H9 (cell line): Measurements from ENCODE around the gene SCGB3A2. TPM values are rescaled to one million over a fixed set of nuclear protein-coding genes. Genes with fewer than 3 reads are reported as not detected.

Experiments
- DNase-seq: peaks from one replicate; pipeline ENCODE4 v3.0.0-alpha.2; 2017
- H2AFZ ChIP-seq: one replicate; pipeline ENCODE4 v1.6.1; 2013; ENCODE audit warnings: mild to moderate bottlenecking, low read length, control low read depth, moderate library complexity
- H2AK5ac ChIP-seq: 2 replicates; pipeline ENCODE4 v1.6.1; 2013; ENCODE audit warnings: low read length, control low read depth, mixed read lengths; ENCODE audit not compliant: insufficient read length
- H2BK120ac ChIP-seq: one replicate; pipeline ENCODE4 v1.6.1; 2013; ENCODE audit warnings: low read depth, mild to moderate bottlenecking, low read length, control low read depth, inconsistent platforms; ENCODE audit not compliant: poor library complexity, severe bottlenecking
- H2BK12ac ChIP-seq: 2 replicates; pipeline ENCODE4 v1.6.1; 2013; ENCODE audit warnings: low read length, control low read depth, mixed read lengths, low read depth; ENCODE audit not compliant: insufficient read length
- H2BK15ac ChIP-seq: 2 replicates; pipeline ENCODE4 v1.6.1; 2013; ENCODE audit warnings: low read depth, low read length, control low read depth
- H2BK20ac ChIP-seq: one replicate; pipeline ENCODE4 v1.6.1; 2013; ENCODE audit warnings: low read depth, mild to moderate bottlenecking, low read length, control low read depth, inconsistent platforms; ENCODE audit not compliant: poor library complexity, severe bottlenecking
- H2BK5ac ChIP-seq: 2 replicates; pipeline ENCODE4 v1.6.1; 2013; ENCODE audit warnings: low read length, control low read depth, mixed read lengths; ENCODE audit not compliant: insufficient read length
- H3K14ac ChIP-seq: 2 replicates; pipeline ENCODE4 v1.6.1; 2013; ENCODE audit warnings: low read length, control low read depth; ENCODE audit not compliant: insufficient read depth
- H3K18ac ChIP-seq: 2 replicates; pipeline ENCODE4 v1.6.1; 2013; ENCODE audit warnings: low read depth, mild to moderate bottlenecking, mixed read lengths, low read length, control low read depth; ENCODE audit not compliant: insufficient read length
- H3K23ac ChIP-seq: 2 replicates; pipeline ENCODE4 v1.6.1; 2013; ENCODE audit warnings: low read length, control low read depth, mixed read lengths, low read depth; ENCODE audit not compliant: insufficient read length
- H3K23me2 ChIP-seq: 2 replicates; pipeline ENCODE4 v1.6.1; 2013; ENCODE audit warnings: low read depth, mild to moderate bottlenecking, mixed read lengths, low read length, control low read depth; ENCODE audit not compliant: insufficient read length, poor library complexity, severe bottlenecking
- H3K27ac ChIP-seq: 2 replicates; pipeline ENCODE4 v1.5.1; 2013; ENCODE audit warnings: low read length, control low read depth, mixed read lengths, low read depth; ENCODE audit not compliant: insufficient read length
- H3K27me3 ChIP-seq: 2 replicates; pipeline ENCODE4 v1.6.1; 2013; ENCODE audit warnings: low read length, control low read depth, inconsistent platforms; ENCODE audit not compliant: insufficient read depth
- H3K4ac ChIP-seq: 2 replicates; pipeline ENCODE4 v1.6.1; 2013; ENCODE audit warnings: low read depth, mild to moderate bottlenecking, control low read depth, inconsistent platforms, low read length, moderate library complexity
- H3K4me1 ChIP-seq: 2 replicates; pipeline ENCODE4 v1.6.1; 2013; ENCODE audit warnings: low read length, control low read depth, inconsistent platforms; ENCODE audit not compliant: insufficient read depth
- H3K4me2 ChIP-seq: 2 replicates; pipeline ENCODE4 v1.6.1; 2013; ENCODE audit warnings: low read length, control low read depth, mixed read lengths; ENCODE audit not compliant: insufficient read length, insufficient read depth
- H3K56ac ChIP-seq: 2 replicates; pipeline ENCODE4 v1.6.1; 2013; ENCODE audit warnings: low read depth, mild to moderate bottlenecking, mixed read lengths, low read length, control low read depth; ENCODE audit not compliant: insufficient read length
- H3K79me1 ChIP-seq: 2 replicates; pipeline ENCODE4 v1.6.1; 2013; ENCODE audit warnings: low read depth, mild to moderate bottlenecking, moderate library complexity, low read length, control low read depth, inconsistent platforms; ENCODE audit not compliant: insufficient read depth, poor library complexity, severe bottlenecking
- H3K79me2 ChIP-seq: 2 replicates; pipeline ENCODE4 v1.6.1; 2013; ENCODE audit warnings: low read length, control low read depth, inconsistent platforms; ENCODE audit not compliant: insufficient read depth
- H3K9ac ChIP-seq: 2 replicates; pipeline ENCODE4 v1.6.1; 2013; ENCODE audit warnings: low read length, control low read depth, mixed read lengths; ENCODE audit not compliant: insufficient read length; ENCODE audit errors: extremely low read depth
- H3K9me3 ChIP-seq: one replicate; pipeline ENCODE4 v1.6.1; 2013; ENCODE audit warnings: low read depth, low read length, inconsistent platforms; ENCODE audit not compliant: control insufficient read depth
- H3T11ph ChIP-seq: one replicate; pipeline ENCODE4 v1.6.1; 2013; ENCODE audit warnings: mild to moderate bottlenecking, low read length, control low read depth, inconsistent platforms
- H4K20me1 ChIP-seq: one replicate; pipeline ENCODE4 v1.6.1; 2013; ENCODE audit not compliant: control insufficient read depth, insufficient read length, insufficient read depth
- H4K5ac ChIP-seq: 2 replicates; pipeline ENCODE4 v1.6.1; 2013; ENCODE audit warnings: low read depth, mild to moderate bottlenecking, mixed read lengths, low read length, control low read depth; ENCODE audit not compliant: insufficient read length
- H4K8ac ChIP-seq: replicated peaks from 2 replicates; pipeline ENCODE4 v1.6.1; 2013; ENCODE audit warnings: low read length, control low read depth, mixed read lengths, low read depth; ENCODE audit not compliant: insufficient read length
- H4K91ac ChIP-seq: 2 replicates; pipeline ENCODE4 v1.6.1; 2013; ENCODE audit warnings: low read depth, mild to moderate bottlenecking, moderate library complexity, mixed read lengths, low read length, control low read depth; ENCODE audit not compliant: insufficient read length
- H3K27ac Mint-ChIP-seq, 3 experiments: 2 replicates in 2 of 3; 3 replicates in 1 of 3; pipeline ENCODE4 v1.8.0; 2020 to 2021; ENCODE audit warnings: mixed read lengths in 3 of 3, mild to moderate bottlenecking in 1 of 3, moderate library complexity in 1 of 3
- H3K27me3 Mint-ChIP-seq: 2 replicates; pipeline ENCODE4 v1.8.0; 2021; ENCODE audit warnings: low read depth, mild to moderate bottlenecking, moderate library complexity, mixed read lengths
- H3K36me3 Mint-ChIP-seq, 3 experiments: 2 replicates in 2 of 3; 3 replicates in 1 of 3; pipeline ENCODE4 v1.8.0; 2020 to 2021; ENCODE audit warnings: low read depth in 3 of 3, mixed read lengths in 3 of 3; ENCODE audit not compliant: insufficient read depth in 1 of 3
- H3K4me1 Mint-ChIP-seq, 2 experiments: 2 replicates each; pipeline ENCODE4 v1.8.0; 2020; ENCODE audit warnings: mixed read lengths in 2 of 2
- H3K4me3 Mint-ChIP-seq, 2 experiments: 2 replicates in 1 of 2; 3 replicates in 1 of 2; pipeline ENCODE4 v1.8.0; 2020 to 2021; ENCODE audit warnings: mild to moderate bottlenecking in 2 of 2, mixed read lengths in 2 of 2, moderate library complexity in 1 of 2
- H3K9me3 Mint-ChIP-seq, 2 experiments: 2 replicates in 1 of 2; 3 replicates in 1 of 2; pipeline ENCODE4 v1.8.0; 2020; ENCODE audit warnings: mild to moderate bottlenecking in 2 of 2, mixed read lengths in 2 of 2, moderate library complexity in 1 of 2
- WGBS: extraction: QIAGEN DNeasy Blood & Tissue Kit; methylation state at CpG from one replicate; pipeline ENCODE4 v1.1.7; 2013; ENCODE audit warnings: missing lambda C conversion rate, low lambda C conversion rate, mixed read lengths; ENCODE audit not compliant: insufficient read length; ENCODE audit errors: extremely low coverage; 5-methylcytosine and 5-hydroxymethylcytosine counted together
- total RNA-seq: library from RNA; stranded (reverse); gene quantifications from 2 replicates; pipeline ENCODE4 v1.2.1, GENCODE V29; 2021
- TF ChIP-seq, protein P1 (sequence below): fragments of 200-600 bp; sonication (generic); conservative IDR thresholded peaks from 3 replicates; pipeline ENCODE4 v1.8.0; 2021; ENCODE audit warnings: antibody characterized with exemption, mild to moderate bottlenecking

The SCGB3A2 gene
- total RNA-seq, 1 experiment from 2014 or later: 66.0 TPM

- Histone ChIP-seq H3K9ac (no peak overlapping the region), H3K56ac (no peak overlapping the region), H3K23ac (no peak overlapping the region), H3K4me1 (0 out of 2 replicates have a peak, but pooled peaks cover 2% of the 10 kb centered on the region), H3K14ac (no peak overlapping the region), H2BK15ac (no peak overlapping the region), H3K23me2 (no peaks in the 10 kb centered on the region), H4K8ac (no peak overlapping the region), H4K91ac (no peak overlapping the region), H2BK20ac (no peak overlapping the region), H3K27me3 (no peaks in the 10 kb centered on the region), H3K4ac (no peak overlapping the region), H3K4me2 (no peak overlapping the region), H3T11ph (no peak overlapping the region), H3K79me1 (no peaks in the 10 kb centered on the region), H3K9me3 (no peaks in the 10 kb centered on the region), H2AK5ac (no peak overlapping the region), H3K18ac (no peak overlapping the region), H2BK120ac (no peak overlapping the region), H3K79me2 (no peaks in the 10 kb centered on the region), H2BK5ac (no peak overlapping the region), H3K27ac (no peak overlapping the region), H2BK12ac (no peak overlapping the region), H4K20me1 (no peaks in the 10 kb centered on the region), H4K5ac (no peak overlapping the region), H2AFZ (no peak overlapping the region)
- Mint-ChIP-seq H3K9me3 (no peaks in the 10 kb centered on the region), H3K4me3 (no peak overlapping the region), H3K36me3 (no peaks in the 10 kb centered on the region), H3K27ac (no peak overlapping the region), H3K27me3 (peaks cover 2% of the 10 kb centered on the region; the same call in 1 of the 2 replicates), H3K4me1 (peaks cover 4% of the 10 kb centered on the region in 2 experiments)
- WGBS: no CpG with 5 or more reads among the region's 4 CpGs
- DNase-seq: no peak
- TF ChIP-seq, protein P1, sequence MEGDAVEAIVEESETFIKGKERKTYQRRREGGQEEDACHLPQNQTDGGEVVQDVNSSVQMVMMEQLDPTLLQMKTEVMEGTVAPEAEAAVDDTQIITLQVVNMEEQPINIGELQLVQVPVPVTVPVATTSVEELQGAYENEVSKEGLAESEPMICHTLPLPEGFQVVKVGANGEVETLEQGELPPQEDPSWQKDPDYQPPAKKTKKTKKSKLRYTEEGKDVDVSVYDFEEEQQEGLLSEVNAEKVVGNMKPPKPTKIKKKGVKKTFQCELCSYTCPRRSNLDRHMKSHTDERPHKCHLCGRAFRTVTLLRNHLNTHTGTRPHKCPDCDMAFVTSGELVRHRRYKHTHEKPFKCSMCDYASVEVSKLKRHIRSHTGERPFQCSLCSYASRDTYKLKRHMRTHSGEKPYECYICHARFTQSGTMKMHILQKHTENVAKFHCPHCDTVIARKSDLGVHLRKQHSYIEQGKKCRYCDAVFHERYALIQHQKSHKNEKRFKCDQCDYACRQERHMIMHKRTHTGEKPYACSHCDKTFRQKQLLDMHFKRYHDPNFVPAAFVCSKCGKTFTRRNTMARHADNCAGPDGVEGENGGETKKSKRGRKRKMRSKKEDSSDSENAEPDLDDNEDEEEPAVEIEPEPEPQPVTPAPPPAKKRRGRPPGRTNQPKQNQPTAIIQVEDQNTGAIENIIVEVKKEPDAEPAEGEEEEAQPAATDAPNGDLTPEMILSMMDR: no peak
These were observed 42.0 kb downstream of the SCGB3A2 start for GRCh38 chr5:147920420-147921030.
